Activated CD4-positive, alpha-beta memory T cell treated with anti-CD3 and anti-CD28 coated beads, Interleukin-2, amount 10 ng/mL, durations not matched to agents 7 days and 5 days (primary cell): ENCODE data around the gene MLYCD. TPM values are rescaled to one million over a fixed set of nuclear protein-coding genes. Genes with fewer than 3 reads are reported as not detected.

Experiments used
- CTCF ChIA-PET: fragments of 350-600 bp; sonication (Branson Sonifier 250); formaldehyde crosslinking; loops from one replicate; lab custom pipeline; 2021; ENCODE audit warnings: antibody characterized with exemption, inconsistent platforms; lab: Charles Lee
- POLR2A ChIA-PET: fragments of 350-600 bp; sonication (Branson Sonifier 250); formaldehyde crosslinking; loops from one replicate; lab custom pipeline; 2021; ENCODE audit warnings: antibody characterized with exemption; lab: Charles Lee
- DNase-seq: peaks from one replicate; pipeline ENCODE4 v3.0.0-alpha.2; 2020
- H3K27ac Mint-ChIP-seq: one replicate; pipeline ENCODE4 v1.8.0; 2021; ENCODE audit warnings: mild to moderate bottlenecking, mixed read lengths
- H3K27me3 Mint-ChIP-seq: one replicate; pipeline ENCODE4 v1.8.0; 2021; ENCODE audit warnings: mixed read lengths
- H3K36me3 Mint-ChIP-seq: one replicate; pipeline ENCODE4 v1.8.0; 2021; ENCODE audit warnings: low read depth, mixed read lengths
- H3K4me1 Mint-ChIP-seq: one replicate; pipeline ENCODE4 v1.8.0; 2021; ENCODE audit warnings: mixed read lengths
- H3K4me3 Mint-ChIP-seq: one replicate; pipeline ENCODE4 v1.8.0; 2021; ENCODE audit warnings: mild to moderate bottlenecking, mixed read lengths
- H3K9me3 Mint-ChIP-seq: one replicate; pipeline ENCODE4 v1.8.0; 2021; ENCODE audit warnings: mixed read lengths
- total RNA-seq, 2 experiments: library from RNA; stranded (reverse); gene quantifications; one replicate each; pipeline ENCODE4 v1.2.3, GENCODE V29; 2021

Gene MLYCD
- total RNA-seq, 2 experiments from 2014 or later: 3.5 to 4.0 TPM

- POLR2A ChIA-PET: interaction anchor here (1.5 kb wide), 1 partner anchor 11 kb away, joined by 5 read pairs; no protein-coding TSS in a partner anchor
- CTCF ChIA-PET: interaction anchor here (1.0 to 1.6 kb wide), 2 partner anchors 25 to 165 kb away, joined by 3 to 5 read pairs; no protein-coding TSS in a partner anchor
- Mint-ChIP-seq H3K36me3 (no peaks in the 10 kb centered on the region), H3K27ac (no peak overlapping the region), H3K9me3 (no peaks in the 10 kb centered on the region), H3K4me3 (no peak overlapping the region), H3K27me3 (peaks cover 4% of the 10 kb centered on the region), H3K4me1 (peaks cover 27% of the 10 kb centered on the region)
- DNase-seq: no peak
Measured at GRCh38 chr16:83901101-83901500, 2.2 kb downstream of the MLYCD start.

- ChIA-PET CTCF (no interaction called here), POLR2A (no interaction called here)
- Mint-ChIP-seq H3K27me3 (no peaks in the 10 kb centered on the region), H3K4me3 (no peak overlapping the region), H3K27ac (no peak overlapping the region), H3K36me3 (no peaks in the 10 kb centered on the region), H3K9me3 (no peaks in the 10 kb centered on the region), H3K4me1 (peaks cover 16% of the 10 kb centered on the region)
- no peak for DNase-seq
Measured at GRCh38 chr16:83903751-83904150, 4.8 kb downstream of the MLYCD start.

GRCh38 chr16:83906683-83907082 lies 7.8 kb downstream of the MLYCD start:
- H3K36me3 Mint-ChIP-seq: peaks cover 3% of the 10 kb centered on the region
- H3K9me3 Mint-ChIP-seq: no peaks in the 10 kb centered on the region
- no peak overlapping the region for H3K27ac Mint-ChIP-seq
- no peak overlapping the region for H3K4me3 Mint-ChIP-seq
- DNase-seq: no peak
- peaks cover 4% of the 10 kb centered on the region for H3K4me1 Mint-ChIP-seq
- ChIA-PET CTCF (no interaction called here), POLR2A (no interaction called here)
- H3K27me3 Mint-ChIP-seq: no peaks in the 10 kb centered on the region

GRCh38 chr16:83907111-83907510 lies 8.2 kb downstream of the MLYCD start:
- Mint-ChIP-seq H3K4me1 (peaks cover 4% of the 10 kb centered on the region), H3K27ac (no peak overlapping the region), H3K36me3 (peaks cover 7% of the 10 kb centered on the region), H3K9me3 (no peaks in the 10 kb centered on the region), H3K4me3 (no peak overlapping the region), H3K27me3 (no peaks in the 10 kb centered on the region)
- DNase-seq: no peak
- ChIA-PET CTCF (no interaction called here), POLR2A (no interaction called here)

GRCh38 chr16:83907631-83908250 lies 8.8 kb downstream of the MLYCD start:
- peaks cover 1% of the 10 kb centered on the region for H3K4me1 Mint-ChIP-seq
- H3K9me3 Mint-ChIP-seq: no peaks in the 10 kb centered on the region
- ChIA-PET POLR2A (no interaction called here), CTCF (no interaction called here)
- no peaks in the 10 kb centered on the region for H3K27me3 Mint-ChIP-seq
- peaks cover 7% of the 10 kb centered on the region for H3K36me3 Mint-ChIP-seq
- no peak for DNase-seq
- H3K4me3 Mint-ChIP-seq: no peak overlapping the region
- H3K27ac Mint-ChIP-seq: no peak overlapping the region

- Mint-ChIP-seq H3K27me3 (no peaks in the 10 kb centered on the region), H3K36me3 (peaks cover 12% of the 10 kb centered on the region), H3K9me3 (no peaks in the 10 kb centered on the region), H3K4me3 (no peak overlapping the region), H3K4me1 (no peaks in the 10 kb centered on the region), H3K27ac (no peak overlapping the region)
- no peak for DNase-seq
- POLR2A ChIA-PET: no interaction called here
- CTCF ChIA-PET: no interaction called here
Measured at GRCh38 chr16:83908798-83909197, 9.9 kb downstream of the MLYCD start.

- no peak overlapping the region for H3K27ac Mint-ChIP-seq
- no peaks in the 10 kb centered on the region for H3K27me3 Mint-ChIP-seq
- peaks cover 2% of the 10 kb centered on the region for H3K9me3 Mint-ChIP-seq
- peaks cover 19% of the 10 kb centered on the region for H3K36me3 Mint-ChIP-seq
- no peak overlapping the region for H3K4me3 Mint-ChIP-seq
- H3K4me1 Mint-ChIP-seq: no peaks in the 10 kb centered on the region
- CTCF ChIA-PET: interaction anchor here (1.6 to 2.3 kb wide), 2 partner anchors 16 to 43 kb away, joined by 4 read pairs; no protein-coding TSS in a partner anchor
- no peak for DNase-seq
- POLR2A ChIA-PET: interaction anchor here (1.2 kb wide), 1 partner anchor 11 kb away, joined by 5 read pairs; no protein-coding TSS in a partner anchor
Measured at GRCh38 chr16:83911290-83911689, 12.4 kb downstream of the MLYCD start.

GRCh38 chr16:83912519-83913244 lies 13.8 kb downstream of the MLYCD start:
- CTCF ChIA-PET: interaction anchor here (2.3 kb wide), 1 partner anchor 14 kb away, joined by 4 read pairs; no protein-coding TSS in a partner anchor
- no peaks in the 10 kb centered on the region for H3K27me3 Mint-ChIP-seq
- no peak overlapping the region for H3K4me3 Mint-ChIP-seq
- no peak for DNase-seq
- no peak overlapping the region for H3K27ac Mint-ChIP-seq
- H3K36me3 Mint-ChIP-seq: peaks cover 29% of the 10 kb centered on the region
- peaks cover 2% of the 10 kb centered on the region for H3K9me3 Mint-ChIP-seq
- POLR2A ChIA-PET: interaction anchor here (1.2 kb wide), 1 partner anchor 12 kb away, joined by 5 read pairs; no protein-coding TSS in a partner anchor
- H3K4me1 Mint-ChIP-seq: no peaks in the 10 kb centered on the region

GRCh38 chr16:83913245-83913633 lies 14.3 kb downstream of the MLYCD start:
- DNase-seq: no peak
- ChIA-PET POLR2A (no interaction called here), CTCF (no interaction called here)
- Mint-ChIP-seq H3K4me1 (no peaks in the 10 kb centered on the region), H3K27me3 (no peaks in the 10 kb centered on the region), H3K9me3 (peaks cover 2% of the 10 kb centered on the region), H3K4me3 (no peak overlapping the region), H3K36me3 (peaks cover 34% of the 10 kb centered on the region), H3K27ac (no peak overlapping the region)

- DNase-seq: no peak
- Mint-ChIP-seq H3K4me3 (no peak overlapping the region), H3K27ac (no peak overlapping the region), H3K4me1 (no peaks in the 10 kb centered on the region), H3K36me3 (peaks cover 42% of the 10 kb centered on the region), H3K27me3 (no peaks in the 10 kb centered on the region), H3K9me3 (peaks cover 2% of the 10 kb centered on the region)
- ChIA-PET CTCF (no interaction called here), POLR2A (no interaction called here)
Measured at GRCh38 chr16:83914091-83914710, 15.3 kb downstream of the MLYCD start.

GRCh38 chr16:83915081-83915480 lies 16.2 kb downstream of the MLYCD start:
- POLR2A ChIA-PET: no interaction called here
- Mint-ChIP-seq H3K4me3 (no peak overlapping the region), H3K27ac (no peak overlapping the region), H3K27me3 (no peaks in the 10 kb centered on the region), H3K36me3 (peaks cover 46% of the 10 kb centered on the region), H3K4me1 (no peaks in the 10 kb centered on the region), H3K9me3 (peaks cover 2% of the 10 kb centered on the region)
- no peak for DNase-seq
- CTCF ChIA-PET: no interaction called here

- Mint-ChIP-seq H3K27me3 (no peaks in the 10 kb centered on the region), H3K4me1 (no peaks in the 10 kb centered on the region), H3K4me3 (no peak overlapping the region), H3K36me3 (peaks cover 48% of the 10 kb centered on the region), H3K27ac (no peak overlapping the region), H3K9me3 (peaks cover 2% of the 10 kb centered on the region)
- ChIA-PET CTCF (no interaction called here), POLR2A (no interaction called here)
- DNase-seq: no peak
Measured at GRCh38 chr16:83915491-83915890, 16.6 kb downstream of the MLYCD start.
